ENCODE results near the gene ZNF622.

ZNF622 gene

GRCh38 chr5:16427587-16427986 lies 38.0 kb downstream of the ZNF622 start:
- no peak for DNase-seq

- no peak for DNase-seq
These were observed 47.1 kb downstream of the ZNF622 start for GRCh38 chr5:16418471-16418922.

GRCh38 chr5:16417398-16418074 lies 48.1 kb downstream of the ZNF622 start:
- DNase-seq = no peak

GRCh38 chr5:16414861-16415260 lies 50.7 kb downstream of the ZNF622 start:
- DNase-seq = no peak

GRCh38 chr5:16413166-16413860 lies 52.3 kb downstream of the ZNF622 start:
- no peak for DNase-seq

GRCh38 chr5:16412556-16412955 lies 53.0 kb downstream of the ZNF622 start:
- DNase-seq = no peak

- no peak for DNase-seq
These were observed 53.7 kb downstream of the ZNF622 start for GRCh38 chr5:16411741-16412455.

GRCh38 chr5:16411235-16411634 lies 54.4 kb downstream of the ZNF622 start:
- no peak for DNase-seq

- DNase-seq = no peak
These were observed 55.3 kb downstream of the ZNF622 start for GRCh38 chr5:16410338-16410737.

GRCh38 chr5:16406630-16407029 lies 59.0 kb downstream of the ZNF622 start:
- no peak for DNase-seq

GRCh38 chr5:16406023-16406422 lies 59.6 kb downstream of the ZNF622 start:
- no peak for DNase-seq
